Spleen (tissue), 7 donors: ENCODE data around the gene RALGAPA1.

Source experiments
- CTCF ChIP-seq, 11 experiments: fragments of 200-600 bp in 7 of 11; fragments of 450-650 bp in 4 of 11; sonication (generic) in 4 of 11; IDR thresholded peaks in 8 of 11; conservative IDR thresholded peaks in 3 of 11; 1 replicate in 7 of 11; 2 replicates in 4 of 11; pipeline versions ENCODE4 v1.4.0 to v1.8.0; 2016 to 2021; ENCODE audit warnings: antibody characterized with exemption in 11 of 11, inconsistent platforms in 4 of 11, mild to moderate bottlenecking in 1 of 11
- POLR2A ChIP-seq, 3 donors: fragments of 450-650 bp; IDR thresholded peaks; one replicate each; pipeline ENCODE4 v1.5.1; 2017; ENCODE audit warnings: antibody characterized with exemption in 3 of 3, mild to moderate bottlenecking in 1 of 3
- donor health status: DM: no; HTN: no; CAD: no; lungs with moderate emphysema.
- donor health status: DM: no; HTN: no; CAD: no.
- donor health status: DM: no; HTN: no; CAD: no.

GRCh38 chr14:35758523-35759129 is 50.5 kb downstream of the RALGAPA1 start:
- TF ChIP-seq POLR2A (IDR thresholded peaks at IDR 0.05) (no peak), CTCF (IDR thresholded peaks at IDR 0.05 in 8 of 11, conservative IDR thresholded peaks at IDR 0.05 in 3 of 11) (no peak)
